Vein endothelial cell (primary cell): ENCODE data around the gene MFSD6L. TPM values are rescaled to one million over a fixed set of nuclear protein-coding genes. Genes with fewer than 3 reads are reported as not detected.

Experiments
- total RNA-seq: library from RNA; depleted of rRNA; stranded (reverse); fragments of >200 nt; gene quantifications from 2 replicates; pipeline ENCODE4 v1.2.3, GENCODE V29; 2012

Gene MFSD6L, protein sequence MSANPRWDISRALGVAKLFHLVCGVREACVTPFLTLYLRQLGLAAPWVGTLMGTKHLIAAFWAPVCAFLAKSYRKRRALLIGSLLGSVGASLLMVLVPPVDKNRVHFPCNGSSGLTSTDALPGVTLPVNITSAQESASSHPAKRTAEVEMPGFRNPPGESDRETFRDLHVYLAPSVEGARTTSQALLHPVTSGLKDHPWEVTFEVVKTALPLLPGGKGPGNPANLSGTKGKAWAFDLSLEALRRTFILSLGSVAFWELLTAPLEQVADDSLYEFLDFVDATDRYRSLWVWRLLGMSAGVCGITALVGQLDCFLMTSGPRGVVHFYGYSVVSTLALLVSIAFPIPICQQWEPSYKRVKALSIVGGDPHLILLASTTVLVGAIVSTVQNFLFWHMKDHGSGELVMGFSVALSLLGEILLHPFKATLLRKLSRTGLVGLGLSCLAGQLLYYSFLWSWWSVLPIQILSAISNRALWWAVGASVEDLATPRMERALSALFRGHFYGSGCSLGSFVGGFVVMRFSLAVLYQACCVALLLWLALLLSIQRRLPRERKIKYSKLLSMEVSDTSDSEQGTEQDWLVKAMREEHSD
- under 0.01 TPM in 1 of 2 replicates, not detected in the other for total RNA-seq

DNA sequence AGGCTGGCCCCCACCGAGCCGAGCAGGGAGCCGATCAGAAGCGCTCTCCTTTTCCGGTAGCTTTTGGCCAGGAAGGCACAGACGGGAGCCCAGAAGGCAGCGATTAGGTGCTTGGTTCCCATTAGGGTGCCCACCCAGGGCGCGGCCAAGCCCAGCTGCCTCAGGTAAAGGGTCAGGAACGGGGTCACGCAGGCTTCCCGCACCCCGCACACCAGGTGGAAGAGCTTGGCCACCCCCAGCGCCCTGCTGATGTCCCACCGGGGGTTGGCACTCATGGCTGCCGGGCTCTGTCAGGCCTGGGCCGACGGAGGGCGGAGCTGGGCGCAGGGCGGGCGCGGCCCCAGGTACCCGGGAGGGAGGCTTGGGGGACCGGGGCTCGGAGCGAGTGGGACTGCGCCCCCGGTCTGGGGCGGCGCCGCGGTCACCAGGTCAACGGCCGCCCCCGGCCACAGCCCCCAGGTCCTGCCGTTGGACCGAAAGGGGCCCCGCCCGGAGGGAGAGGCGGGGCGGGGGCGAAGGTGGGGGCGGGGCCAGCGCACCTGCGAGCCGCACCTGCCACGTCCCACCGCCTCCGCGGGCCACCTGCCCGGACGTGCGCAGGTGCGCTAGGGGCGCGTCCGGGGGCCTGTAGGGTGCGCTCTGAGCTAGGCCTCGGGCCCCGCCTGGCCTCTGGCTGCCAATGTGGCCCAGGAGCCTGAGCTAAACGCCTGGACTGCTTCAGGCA lies at the start of gene MFSD6L:
TSS of gene MFSD6L (minus strand) at position 520 of the 724 bp plus-strand sequence. CDS start at position 275, 245 bp downstream.

DNA sequence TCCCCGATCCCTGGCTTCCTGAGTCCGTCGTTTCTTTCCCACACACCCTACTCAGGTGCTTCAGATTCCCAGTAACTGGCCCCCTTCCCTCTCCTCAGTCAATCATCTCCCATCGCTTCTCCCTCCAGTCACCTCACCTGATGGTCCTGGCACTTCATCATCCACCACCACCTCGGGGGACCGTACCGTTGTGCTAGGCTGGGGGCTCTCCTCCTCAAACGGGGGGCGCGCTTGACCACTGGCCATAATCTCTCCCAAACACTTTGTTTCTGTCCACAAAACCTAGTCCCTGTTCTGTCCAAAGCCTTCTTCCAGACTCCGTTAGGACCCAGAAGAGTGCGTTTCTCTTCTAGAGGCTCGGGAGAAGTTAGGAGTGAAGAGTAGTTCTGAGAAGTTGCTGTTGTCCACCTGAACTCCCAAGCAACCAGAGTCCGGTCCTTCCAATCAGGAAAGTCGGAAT lies 41.0 kb downstream of the MFSD6L start, which contains the start of gene SPDYE4:
TSS of gene SPDYE4 (minus strand) at position 410 of the 460 bp plus-strand sequence. CDS start at position 246, 164 bp downstream.

Other genes starting within 250 kb of the MFSD6L start
- gene MYH10, start 168.6 kb downstream of the MFSD6L start, total RNA-seq = 70.9 and 87.5 TPM in 2 replicates
- gene CCDC42, start 54.5 kb downstream of the MFSD6L start, total RNA-seq = not detected in 2 replicates
- not detected in 2 replicates for gene SPDYE4, start 40.8 kb downstream of the MFSD6L start, total RNA-seq
- under 0.01 TPM in 1 of 2 replicates, not detected in the other for gene PIK3R6, start 68.3 kb upstream of the MFSD6L start, total RNA-seq
- gene PIK3R5, start 166.3 kb upstream of the MFSD6L start, total RNA-seq = not detected in 2 replicates
- gene NTN1, start 222.1 kb upstream of the MFSD6L start, total RNA-seq = 0.19 and 0.65 TPM in 2 replicates